ENCODE results near the gene CCDC9.

The CCDC9 gene

DNA sequence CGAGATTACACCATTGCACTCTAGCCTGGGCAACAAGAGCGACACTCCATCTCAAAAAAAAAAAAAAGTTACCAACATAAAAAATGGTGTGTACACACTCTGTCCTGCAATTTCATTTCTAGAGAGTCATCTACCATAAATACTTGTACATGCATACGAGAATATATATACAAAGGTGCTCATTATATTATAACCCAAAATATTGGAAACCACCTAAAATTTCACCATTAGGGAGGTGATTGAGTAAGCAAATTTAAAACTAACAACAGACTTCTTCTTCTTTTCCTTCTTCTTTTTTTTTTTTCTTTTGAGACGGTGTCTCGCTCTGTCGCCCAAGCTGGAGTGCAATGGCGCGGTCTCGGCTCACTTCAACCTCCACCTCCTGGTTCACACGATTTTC lies 45.9 kb downstream of the CCDC9 start:
- DNase-seq, result no peak

DNA sequence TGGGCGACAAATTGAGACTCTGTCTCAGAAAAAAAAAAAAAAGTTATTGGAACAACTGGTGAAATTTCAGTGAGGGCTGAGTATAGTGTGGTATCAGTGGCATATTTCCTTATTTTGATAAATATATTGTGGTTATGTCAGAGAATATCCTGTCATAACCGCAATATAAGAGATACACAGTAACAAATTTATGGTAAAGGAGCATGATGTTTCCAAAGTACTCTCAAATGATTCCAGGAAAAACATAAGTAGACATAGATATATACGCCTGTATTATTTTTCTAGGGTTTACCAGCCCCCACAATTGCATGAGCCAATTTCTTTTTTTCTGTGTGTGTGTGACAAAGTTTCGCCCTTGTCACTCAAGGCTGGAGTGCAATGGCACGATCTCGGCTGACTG lies 47.6 kb downstream of the CCDC9 start:
- DNase-seq, result no peak

DNA sequence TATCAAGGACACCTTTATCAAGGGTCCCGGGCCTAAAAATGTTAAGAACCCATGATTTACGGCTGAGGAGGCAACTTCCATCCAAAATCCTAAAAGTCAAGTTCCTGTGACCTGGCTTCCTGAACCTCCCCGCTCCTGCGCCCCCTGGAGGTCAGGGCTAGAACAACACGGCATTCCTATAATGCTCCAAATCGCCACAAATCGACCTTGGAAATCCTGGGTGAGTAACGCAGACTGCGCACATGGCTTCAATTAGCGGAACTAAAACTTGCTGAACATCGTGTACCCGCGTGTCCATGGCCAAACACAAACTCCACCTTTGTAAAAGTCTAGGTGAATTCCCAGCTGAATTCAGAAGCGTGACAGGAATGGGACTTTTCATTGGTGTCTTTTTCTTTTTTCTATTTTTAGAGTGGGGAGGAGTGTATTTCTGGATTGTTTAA lies 49.0 kb downstream of the CCDC9 start:
- peak; percentile 13 for DNase-seq

DNA sequence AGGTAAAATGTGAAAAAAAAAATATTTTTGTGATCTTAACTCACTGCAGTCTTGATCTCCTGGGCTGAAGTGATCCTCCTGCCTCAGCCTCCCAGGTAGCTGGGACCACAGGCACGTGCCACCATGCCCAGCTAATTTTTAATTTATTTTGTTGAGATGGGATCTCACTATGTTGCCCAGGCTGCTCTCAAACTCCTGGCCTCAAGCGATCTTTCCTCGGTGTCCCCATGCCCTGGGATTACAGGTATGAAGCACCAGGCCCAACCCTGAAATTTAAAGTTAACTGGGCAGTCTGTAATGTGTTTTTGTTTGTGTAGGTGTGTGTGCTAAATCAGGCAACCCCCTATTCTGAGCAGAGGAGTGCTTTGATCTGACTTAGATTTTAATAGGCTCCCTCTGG lies 50.0 kb downstream of the CCDC9 start:
- no peak for DNase-seq

DNA sequence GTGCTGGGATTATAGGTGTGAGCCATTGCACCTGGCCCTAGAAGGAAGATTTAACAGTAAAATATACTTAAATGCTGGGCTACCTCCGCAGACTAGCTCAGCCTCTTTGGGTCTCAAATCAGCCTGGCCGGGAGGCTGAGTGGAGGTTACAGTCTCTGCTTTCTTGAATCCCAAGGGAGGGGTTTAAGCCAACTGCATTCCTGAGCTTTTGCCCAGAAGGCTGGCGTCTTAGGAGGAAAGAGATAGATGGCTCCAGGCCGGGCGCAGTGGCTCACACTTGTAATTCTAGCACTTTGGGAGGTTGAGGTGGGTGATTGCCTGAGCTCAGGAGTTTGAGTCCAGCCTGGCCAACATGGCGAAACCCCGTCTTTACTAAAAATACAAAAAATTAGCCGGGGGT lies 52.7 kb downstream of the CCDC9 start:
- no peak for DNase-seq

DNA sequence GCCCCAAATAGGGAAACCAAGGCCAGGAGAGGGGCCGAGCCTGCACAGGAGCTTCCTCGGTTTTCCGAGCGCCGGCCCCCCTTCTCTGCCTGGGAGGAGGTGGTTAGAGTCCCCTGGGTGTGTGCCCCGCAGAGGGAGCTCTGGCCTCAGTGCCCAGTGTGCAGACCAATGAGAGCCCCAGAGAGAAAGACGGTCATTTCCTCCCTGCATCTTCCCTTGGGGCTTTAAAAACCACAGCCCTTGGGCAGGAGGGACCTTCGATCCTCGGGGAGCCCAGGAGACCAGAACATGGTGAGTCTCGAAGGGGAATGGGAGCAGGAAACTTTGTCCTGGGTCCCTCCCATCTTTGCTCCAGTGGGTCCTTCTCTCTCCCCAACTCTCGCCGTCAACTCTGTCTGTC lies 53.3 kb downstream of the CCDC9 start, which contains the start of gene C5AR1:
TSS of gene C5AR1 (plus strand) at position 254 of the 400 bp plus-strand sequence. CDS start at position 289, 35 bp downstream.
- no peak for DNase-seq

DNA sequence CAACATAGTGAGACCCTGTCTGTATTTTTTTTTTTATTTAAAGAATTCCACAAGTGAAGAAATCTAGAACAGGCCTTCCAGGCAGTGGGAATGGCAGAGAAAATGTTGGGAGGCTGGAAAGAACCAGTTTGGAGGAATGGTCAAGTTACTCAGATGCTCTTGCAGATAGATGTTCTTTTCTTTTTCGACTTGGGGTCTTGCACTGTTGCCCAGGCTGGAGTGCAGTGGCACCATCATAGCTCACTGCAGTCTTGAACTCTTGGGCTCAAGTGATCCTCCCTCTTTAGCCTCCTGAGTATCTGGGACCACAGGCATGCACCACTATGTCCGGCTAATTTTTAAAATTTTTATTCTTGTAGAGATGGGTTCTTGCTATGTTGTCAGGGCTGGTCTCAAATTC lies 54.0 kb downstream of the CCDC9 start:
- no peak for DNase-seq

DNA sequence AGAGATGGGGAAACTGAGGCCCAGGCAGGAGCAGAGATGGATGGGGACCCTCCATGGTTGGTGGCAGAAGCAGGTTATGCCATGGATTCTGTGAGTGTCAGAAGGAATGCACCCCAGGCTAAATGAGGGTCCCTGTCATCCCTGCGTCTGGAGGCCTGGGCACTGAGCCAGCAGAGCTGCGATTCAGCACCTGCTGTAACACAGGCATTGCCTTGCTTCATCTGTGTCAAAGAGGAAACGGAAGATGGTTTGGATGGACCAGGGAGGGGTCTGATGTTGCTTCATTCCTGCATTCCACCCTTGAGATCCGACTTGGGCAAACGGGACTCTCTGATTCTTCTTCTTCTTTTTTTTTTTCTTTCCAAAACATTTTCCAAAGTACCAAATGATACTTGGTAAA lies 54.5 kb downstream of the CCDC9 start:
- DNase-seq, result no peak

DNA sequence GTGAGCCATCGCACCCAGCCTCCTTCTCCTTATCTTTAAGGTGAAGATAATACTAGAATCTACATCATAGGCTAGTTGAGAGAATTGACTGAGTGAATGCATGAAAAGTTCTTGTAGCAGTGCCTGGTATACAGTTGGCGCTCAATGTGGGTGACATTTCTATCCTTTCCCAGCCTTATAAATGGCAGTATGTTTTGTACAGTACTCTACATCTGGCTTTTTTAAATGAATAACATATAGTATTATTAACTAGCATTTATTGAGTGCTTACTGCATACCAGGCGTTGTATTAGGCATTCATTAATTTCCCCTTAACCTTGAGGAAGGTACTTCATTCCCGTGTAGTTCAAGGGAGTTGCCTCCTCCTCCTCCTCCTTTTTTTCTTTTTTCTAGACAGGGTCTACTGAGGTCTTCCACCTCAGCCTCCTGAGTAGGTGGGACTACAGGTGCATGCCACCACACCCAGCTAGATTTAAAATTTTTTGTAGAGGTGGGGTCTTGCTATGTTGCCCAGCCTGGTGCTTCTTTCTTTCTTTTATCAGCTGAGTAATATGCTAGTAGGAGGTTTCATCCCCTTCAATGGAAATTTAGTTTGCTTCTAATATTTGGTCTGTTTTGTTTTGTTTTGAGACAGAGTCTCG lies 56.2 kb downstream of the CCDC9 start:
- no peak for DNase-seq

DNA sequence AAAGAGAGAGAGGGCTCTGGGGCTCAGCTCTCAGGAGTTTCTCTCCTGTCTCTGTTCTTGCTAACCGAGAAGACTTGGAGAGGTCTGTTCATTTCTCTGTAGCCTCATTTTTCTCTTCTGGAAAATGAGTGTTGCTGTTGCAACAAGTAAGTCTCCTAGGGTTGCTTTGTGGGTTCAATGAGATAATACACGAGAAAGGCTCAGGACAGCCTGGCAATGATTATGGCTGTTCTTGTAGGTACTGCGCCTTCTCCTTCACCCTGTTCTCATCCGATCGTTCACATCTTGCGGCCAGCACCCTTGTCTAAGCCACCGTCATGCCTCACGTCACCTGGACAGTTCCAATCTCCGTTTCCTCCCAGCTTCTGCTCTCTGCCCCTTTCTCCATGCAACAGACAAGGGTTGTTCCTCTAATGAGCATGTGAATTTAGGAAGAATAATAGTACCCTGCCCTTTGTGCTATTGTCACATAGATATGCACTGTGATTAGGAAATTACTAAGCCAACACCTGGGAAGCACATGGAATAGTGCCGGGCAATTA lies 57.5 kb downstream of the CCDC9 start:
- DNase-seq, result no peak

DNA sequence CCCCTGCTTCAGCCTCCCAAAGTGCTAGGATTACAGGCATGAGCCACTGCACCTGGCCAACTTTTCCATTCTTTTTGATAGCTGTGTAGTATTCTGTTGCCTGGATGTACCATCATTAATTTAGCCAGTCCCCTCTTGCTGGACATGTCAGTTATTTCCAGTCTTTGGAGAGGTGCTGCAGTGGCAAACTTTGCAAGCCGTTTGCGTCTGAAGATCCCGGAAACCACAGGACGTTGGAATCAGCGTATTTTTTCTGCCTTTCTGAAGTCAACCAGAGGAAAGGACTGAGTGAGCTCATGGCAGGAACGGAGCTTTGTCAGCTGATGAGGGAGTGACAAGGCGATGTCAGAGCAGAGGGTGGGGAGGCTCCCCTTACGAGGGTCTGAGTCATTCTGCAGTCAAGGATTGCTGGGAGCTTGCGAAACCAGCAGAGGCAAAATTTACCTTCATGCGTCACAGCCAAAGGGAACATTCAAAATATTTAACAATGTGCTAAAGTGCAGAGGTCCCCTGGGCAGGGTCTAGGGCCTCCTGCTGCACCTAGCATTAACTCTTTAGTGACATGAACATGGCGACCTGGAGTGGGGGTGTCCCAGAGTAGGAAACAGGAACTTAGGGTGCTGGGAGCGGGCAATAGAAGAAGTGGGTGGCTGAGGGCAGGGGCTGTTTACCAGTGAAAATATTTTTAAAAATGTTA lies 58.9 kb downstream of the CCDC9 start:
- no peak for DNase-seq

DNA sequence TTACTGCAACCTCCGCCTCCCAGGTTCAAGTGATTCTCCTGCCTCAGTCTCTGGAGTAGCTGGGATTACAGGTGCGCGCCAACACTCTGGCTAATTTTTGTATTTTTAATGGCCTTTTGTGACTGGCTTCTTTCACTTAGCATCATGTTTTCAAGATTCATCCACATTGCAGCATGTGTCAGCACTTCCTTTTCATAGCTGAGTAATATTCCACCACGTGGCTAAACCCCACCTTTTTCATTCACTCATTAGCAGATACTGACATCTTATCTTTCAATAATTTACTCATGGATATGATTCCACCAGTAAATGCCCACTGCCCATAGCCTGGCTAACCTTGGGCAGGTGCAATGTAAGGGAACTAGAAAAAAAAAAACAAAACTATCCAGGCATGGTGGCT lies 60.2 kb downstream of the CCDC9 start:
- DNase-seq, result no peak

DNA sequence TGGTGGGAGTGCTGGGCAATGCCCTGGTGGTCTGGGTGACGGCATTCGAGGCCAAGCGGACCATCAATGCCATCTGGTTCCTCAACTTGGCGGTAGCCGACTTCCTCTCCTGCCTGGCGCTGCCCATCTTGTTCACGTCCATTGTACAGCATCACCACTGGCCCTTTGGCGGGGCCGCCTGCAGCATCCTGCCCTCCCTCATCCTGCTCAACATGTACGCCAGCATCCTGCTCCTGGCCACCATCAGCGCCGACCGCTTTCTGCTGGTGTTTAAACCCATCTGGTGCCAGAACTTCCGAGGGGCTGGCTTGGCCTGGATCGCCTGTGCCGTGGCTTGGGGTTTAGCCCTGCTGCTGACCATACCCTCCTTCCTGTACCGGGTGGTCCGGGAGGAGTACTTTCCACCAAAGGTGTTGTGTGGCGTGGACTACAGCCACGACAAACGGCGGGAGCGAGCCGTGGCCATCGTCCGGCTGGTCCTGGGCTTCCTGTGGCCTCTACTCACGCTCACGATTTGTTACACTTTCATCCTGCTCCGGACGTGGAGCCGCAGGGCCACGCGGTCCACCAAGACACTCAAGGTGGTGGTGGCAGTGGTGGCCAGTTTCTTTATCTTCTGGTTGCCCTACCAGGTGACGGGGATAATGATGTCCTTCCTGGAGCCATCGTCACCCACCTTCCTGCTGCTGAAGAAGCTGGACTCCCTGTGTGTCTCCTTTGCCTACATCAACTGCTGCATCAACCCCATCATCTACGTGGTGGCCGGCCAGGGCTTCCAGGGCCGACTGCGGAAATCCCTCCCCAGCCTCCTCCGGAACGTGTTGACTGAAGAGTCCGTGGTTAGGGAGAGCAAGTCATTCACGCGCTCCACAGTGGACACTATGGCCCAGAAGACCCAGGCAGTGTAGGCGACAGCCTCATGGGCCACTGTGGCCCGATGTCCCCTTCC lies 63.9 kb downstream of the CCDC9 start:
- DNase-seq, result no peak
